Activated T-helper 17 cell treated with anti-CD3 and anti-CD28 coated beads, Interleukin-2, amount 50 U/mL, for 72 hours (primary cell): ENCODE data around the gene CIC. TPM values are rescaled to one million over a fixed set of nuclear protein-coding genes. Genes with fewer than 3 reads are reported as not detected.

Experiments used
- ATAC-seq: fragments of 150-1000 bp; cut with Tn5 transposase; replicated peaks from 2 replicates; pipeline ENCODE4 v1.10.0; 2021; ENCODE audit warnings: mild to moderate bottlenecking, moderate library complexity
- H3K27ac Mint-ChIP-seq: one replicate; pipeline ENCODE4 v1.8.0; 2022; ENCODE audit warnings: mixed read lengths
- H3K27me3 Mint-ChIP-seq: one replicate; pipeline ENCODE4 v1.8.0; 2022; ENCODE audit warnings: mixed read lengths
- H3K36me3 Mint-ChIP-seq: one replicate; pipeline ENCODE4 v1.8.0; 2022; ENCODE audit warnings: low read depth, mild to moderate bottlenecking, mixed read lengths
- H3K4me1 Mint-ChIP-seq: one replicate; pipeline ENCODE4 v1.8.0; 2022; ENCODE audit warnings: mixed read lengths
- H3K4me3 Mint-ChIP-seq: one replicate; pipeline ENCODE4 v1.8.0; 2022; ENCODE audit warnings: mild to moderate bottlenecking, mixed read lengths
- H3K9me3 Mint-ChIP-seq: one replicate; pipeline ENCODE4 v1.8.0; 2022; ENCODE audit warnings: mixed read lengths
- total RNA-seq, 2 donors: library from RNA; stranded (reverse); gene quantifications; one replicate each; pipeline ENCODE4 v1.2.3, GENCODE V29; 2022

The CIC gene
- total RNA-seq, 2 donors from 2014 or later = 85.4 to 165 TPM

DNA sequence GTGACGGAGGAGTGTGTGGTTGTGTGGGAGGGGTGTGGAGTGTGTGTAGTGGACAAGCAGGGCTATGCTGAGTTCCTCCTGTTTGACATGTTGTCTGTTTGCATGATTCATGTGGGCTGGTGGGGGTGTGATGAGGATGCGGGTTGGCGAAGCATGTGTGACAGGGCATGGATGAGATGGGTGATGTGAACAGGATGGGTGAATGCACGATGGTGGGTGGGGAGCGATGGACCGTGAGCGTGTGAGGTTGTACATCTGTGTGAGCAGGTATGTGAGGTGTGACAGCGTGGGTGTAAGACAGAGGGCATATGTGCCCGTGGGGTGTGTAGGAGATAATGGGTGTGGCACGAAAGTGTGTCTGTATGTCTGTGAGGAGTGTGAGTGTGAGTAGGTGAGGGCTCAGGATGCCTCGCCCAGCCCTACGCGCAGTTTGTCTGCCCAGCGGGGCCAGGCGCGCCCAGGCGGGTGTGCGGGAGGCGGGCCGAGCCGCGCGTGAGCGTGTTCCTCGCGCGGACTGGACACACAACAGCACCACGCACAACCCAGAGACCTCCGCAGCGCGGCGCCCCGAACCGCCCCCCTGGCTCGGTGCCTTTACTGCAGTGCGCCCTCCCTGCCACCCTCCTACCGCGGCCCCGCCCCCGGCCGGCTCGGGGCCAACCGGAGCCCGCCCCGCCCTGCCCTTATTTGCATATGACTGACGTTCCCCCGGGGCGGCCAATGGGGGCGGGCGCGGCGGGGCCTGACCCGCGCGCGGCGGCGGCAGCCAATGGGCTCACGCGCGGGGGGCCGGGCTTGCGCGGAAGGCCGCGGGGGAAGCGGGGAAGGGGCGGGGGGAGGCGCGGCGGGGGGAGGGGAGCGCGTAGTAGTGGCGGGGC lies 14.4 kb downstream of the CIC start:
- Mint-ChIP-seq H3K4me1 (peaks cover 35% of the 10 kb centered on the region), H3K27me3 (no peaks in the 10 kb centered on the region), H3K36me3 (peaks cover 47% of the 10 kb centered on the region), H3K4me3 (no peak overlapping the region), H3K27ac (no peak overlapping the region), H3K9me3 (no peaks in the 10 kb centered on the region)
- ATAC-seq = peak; percentile 73

DNA sequence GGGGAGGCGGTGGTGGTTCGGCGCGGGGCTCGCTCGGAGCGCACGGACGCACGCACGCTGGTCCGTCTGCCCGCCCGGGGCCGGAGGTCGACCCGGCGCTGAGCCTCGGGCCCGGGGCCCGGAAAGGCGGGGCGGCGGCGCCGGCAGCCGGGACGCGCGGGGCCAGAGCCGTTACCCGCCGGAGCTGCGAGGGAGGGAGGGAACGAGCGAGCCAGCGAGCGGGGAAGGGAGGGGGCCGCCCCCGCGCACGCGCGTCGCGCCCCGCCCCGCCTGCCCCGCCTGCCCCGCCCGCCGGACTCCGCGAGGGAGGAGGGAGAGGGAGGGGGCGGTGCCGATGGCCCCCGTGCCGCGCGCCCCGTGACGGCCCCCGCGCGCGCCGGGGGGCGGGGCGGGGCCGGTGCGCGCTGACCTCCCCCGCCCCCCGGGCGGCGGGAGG lies 15.0 kb downstream of the CIC start:
- Mint-ChIP-seq H3K9me3 (no peaks in the 10 kb centered on the region), H3K27ac (no peak overlapping the region)

DNA sequence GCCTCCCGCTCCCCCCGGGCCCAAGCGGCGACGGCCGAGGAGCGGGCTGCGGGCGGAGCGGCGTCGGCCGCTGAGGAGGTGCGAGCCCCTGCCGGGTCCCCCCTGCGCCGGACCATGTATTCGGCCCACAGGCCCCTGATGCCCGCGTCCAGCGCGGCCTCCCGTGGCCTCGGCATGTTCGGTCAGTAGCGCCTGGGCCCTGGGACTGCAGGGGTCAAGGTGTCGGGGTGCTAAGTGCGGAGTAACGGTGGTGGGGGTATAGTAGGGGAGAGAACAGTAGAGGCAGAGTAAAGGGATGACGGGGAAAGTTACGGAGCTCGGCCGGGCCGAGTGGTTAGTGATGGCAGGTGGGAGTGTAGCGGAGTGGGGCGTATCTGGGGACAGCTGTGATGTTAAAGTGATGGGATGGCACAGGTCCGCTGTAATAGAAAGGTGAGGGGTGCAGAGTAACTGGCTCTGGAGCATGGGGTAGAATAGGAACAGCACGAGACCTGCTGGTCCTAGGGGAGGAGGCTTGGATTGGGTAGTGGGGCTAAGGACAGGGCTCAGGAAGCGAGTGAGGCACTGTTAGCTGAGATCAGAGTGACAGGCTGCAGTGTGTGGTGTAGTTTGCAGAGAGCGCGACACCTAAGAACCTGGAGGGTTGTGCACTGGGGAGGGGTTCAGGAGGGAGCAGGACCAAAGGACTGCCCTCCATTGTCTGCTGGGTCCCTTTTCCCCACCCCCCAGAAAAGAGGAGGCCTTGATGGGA lies 15.7 kb downstream of the CIC start:
- Mint-ChIP-seq H3K27me3 (no peaks in the 10 kb centered on the region), H3K27ac (peak overlapping the region; percentile 92), H3K4me3 (peak overlapping the region; percentile 96)

More for the DNA sequence above, 15.0 kb downstream of the CIC start:
- Mint-ChIP-seq H3K4me3 (no peak overlapping the region), H3K36me3 (peaks cover 47% of the 10 kb centered on the region), H3K4me1 (peaks cover 28% of the 10 kb centered on the region), H3K27me3 (no peaks in the 10 kb centered on the region)
- peak; percentile 32 for ATAC-seq

DNA sequence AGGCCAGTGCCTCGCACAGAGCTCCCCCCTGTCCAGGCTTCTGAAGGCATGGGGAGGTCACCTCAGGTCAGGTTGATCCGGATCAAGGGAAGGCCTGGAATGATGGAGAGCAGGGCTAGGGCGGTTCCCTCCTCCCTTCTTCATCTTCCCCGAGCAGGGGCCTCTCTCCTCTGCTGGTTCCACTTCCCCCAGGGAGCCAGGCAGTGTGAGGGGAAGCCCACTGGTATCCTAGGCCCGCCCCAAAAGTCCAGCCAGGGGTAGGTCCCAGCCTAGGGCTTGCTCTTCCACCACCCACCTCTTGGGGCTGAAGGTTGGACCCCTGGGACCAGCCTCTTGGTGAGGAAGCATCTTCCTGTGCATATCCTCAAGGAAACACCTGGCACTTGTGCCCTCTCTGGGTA lies 16.5 kb downstream of the CIC start:
- no peak for ATAC-seq
- Mint-ChIP-seq H3K27me3 (no peaks in the 10 kb centered on the region), H3K4me3 (peak overlapping the region; percentile 96), H3K4me1 (peaks cover 22% of the 10 kb centered on the region), H3K36me3 (peaks cover 54% of the 10 kb centered on the region), H3K27ac (peak overlapping the region; percentile 70), H3K9me3 (no peaks in the 10 kb centered on the region)

More for the DNA sequence above, 15.7 kb downstream of the CIC start:
- no peaks in the 10 kb centered on the region for H3K9me3 Mint-ChIP-seq
- H3K4me1 Mint-ChIP-seq = peaks cover 22% of the 10 kb centered on the region
- ATAC-seq = no peak
- peaks cover 47% of the 10 kb centered on the region for H3K36me3 Mint-ChIP-seq

DNA sequence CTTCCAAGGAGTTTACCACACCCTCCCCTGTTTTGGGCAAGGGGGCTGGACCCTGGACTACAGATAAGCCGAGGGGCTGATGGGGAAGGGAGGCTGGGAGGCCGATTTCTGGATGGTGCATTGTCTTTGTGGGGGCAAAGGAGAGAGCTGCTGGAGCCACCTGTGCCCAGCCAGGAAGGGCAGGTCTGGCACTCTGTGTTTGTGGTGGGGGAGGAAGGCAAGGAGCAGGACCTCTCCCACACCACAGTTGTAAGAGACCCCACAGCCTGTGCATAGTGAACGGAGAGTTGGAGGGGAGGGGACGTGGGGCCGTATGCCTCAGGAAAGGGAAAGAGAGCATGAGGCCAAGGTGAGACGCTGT lies 16.9 kb downstream of the CIC start:
- H3K36me3 Mint-ChIP-seq = peaks cover 56% of the 10 kb centered on the region
- ATAC-seq = no peak
- H3K4me3 Mint-ChIP-seq = peak overlapping the region; percentile 96
- H3K4me1 Mint-ChIP-seq = peaks cover 22% of the 10 kb centered on the region
- no peaks in the 10 kb centered on the region for H3K27me3 Mint-ChIP-seq
- H3K27ac Mint-ChIP-seq = peak overlapping the region; percentile 70
- H3K9me3 Mint-ChIP-seq = no peaks in the 10 kb centered on the region

DNA sequence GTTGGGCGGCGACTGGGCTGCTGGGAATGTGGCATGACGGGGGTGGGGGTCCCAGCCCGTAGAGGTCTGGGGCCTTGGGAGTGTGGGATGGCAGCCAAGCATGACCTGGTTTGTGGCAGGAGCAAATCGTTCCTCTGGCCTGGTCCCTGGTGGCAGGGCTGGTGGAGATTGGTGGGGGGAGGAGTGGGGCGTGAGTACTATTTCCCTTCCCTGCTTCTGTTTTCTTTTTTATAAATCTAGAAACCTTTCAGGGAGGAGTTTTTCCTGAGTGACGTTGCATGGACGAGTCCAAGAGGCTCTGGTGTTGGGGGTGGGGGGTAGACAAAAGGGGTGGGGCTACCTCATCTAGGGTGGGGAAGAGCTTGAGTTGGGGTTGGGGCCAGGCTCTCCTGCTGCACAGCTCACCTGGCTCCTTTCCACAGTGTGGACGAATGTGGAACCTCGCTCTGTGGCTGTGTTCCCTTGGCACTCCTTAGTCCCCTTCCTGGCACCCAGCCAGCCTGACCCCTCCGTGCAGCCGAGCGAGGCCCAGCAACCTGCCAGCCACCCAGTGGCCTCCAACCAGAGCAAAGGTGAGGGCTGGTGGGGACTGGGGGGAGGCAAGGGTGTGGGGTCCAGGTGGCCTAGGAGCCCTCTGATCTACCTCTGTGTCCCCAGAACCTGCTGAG lies 17.4 kb downstream of the CIC start:
- H3K4me3 Mint-ChIP-seq = peak overlapping the region; percentile 96
- ATAC-seq = no peak
- H3K9me3 Mint-ChIP-seq = no peaks in the 10 kb centered on the region
- H3K27me3 Mint-ChIP-seq = no peaks in the 10 kb centered on the region
- peak overlapping the region; percentile 70 for H3K27ac Mint-ChIP-seq
- peaks cover 23% of the 10 kb centered on the region for H3K4me1 Mint-ChIP-seq
- peaks cover 61% of the 10 kb centered on the region for H3K36me3 Mint-ChIP-seq

DNA sequence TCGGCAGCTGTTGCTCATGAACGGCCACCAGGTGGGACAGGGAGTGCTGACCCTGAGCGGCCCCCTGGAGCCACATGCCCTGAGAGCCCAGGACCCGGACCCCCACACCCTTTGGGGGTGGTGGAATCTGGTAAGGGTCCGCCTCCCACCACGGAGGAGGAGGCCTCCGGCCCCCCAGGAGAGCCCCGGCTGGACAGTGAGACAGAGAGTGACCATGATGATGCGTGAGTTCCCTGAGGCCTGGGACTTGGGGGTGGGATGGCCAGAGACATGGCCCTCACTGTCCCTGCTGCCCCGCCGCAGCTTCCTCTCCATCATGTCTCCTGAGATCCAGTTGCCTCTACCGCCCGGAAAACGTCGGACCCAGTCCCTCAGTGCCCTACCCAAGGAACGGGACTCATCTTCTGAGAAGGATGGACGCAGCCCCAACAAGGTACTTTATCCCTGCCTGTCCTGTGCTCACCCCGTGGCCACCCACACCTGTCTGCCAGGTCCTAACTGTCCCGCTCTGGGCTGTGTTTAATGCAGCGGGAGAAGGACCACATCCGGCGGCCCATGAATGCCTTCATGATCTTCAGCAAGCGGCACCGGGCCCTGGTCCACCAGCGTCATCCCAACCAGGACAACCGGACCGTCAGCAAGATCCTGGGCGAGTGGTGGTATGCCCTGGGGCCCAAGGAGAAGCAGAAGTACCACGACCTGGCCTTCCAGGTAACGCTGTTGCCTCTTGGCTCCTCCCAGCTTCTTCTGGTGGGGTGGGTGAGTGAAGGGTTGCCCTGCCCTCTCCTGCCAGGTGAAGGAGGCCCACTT lies 18.2 kb downstream of the CIC start:
- Mint-ChIP-seq H3K27ac (no peak overlapping the region), H3K36me3 (peaks cover 69% of the 10 kb centered on the region), H3K4me1 (peaks cover 23% of the 10 kb centered on the region), H3K4me3 (no peak overlapping the region), H3K27me3 (no peaks in the 10 kb centered on the region), H3K9me3 (no peaks in the 10 kb centered on the region)
- ATAC-seq = no peak

DNA sequence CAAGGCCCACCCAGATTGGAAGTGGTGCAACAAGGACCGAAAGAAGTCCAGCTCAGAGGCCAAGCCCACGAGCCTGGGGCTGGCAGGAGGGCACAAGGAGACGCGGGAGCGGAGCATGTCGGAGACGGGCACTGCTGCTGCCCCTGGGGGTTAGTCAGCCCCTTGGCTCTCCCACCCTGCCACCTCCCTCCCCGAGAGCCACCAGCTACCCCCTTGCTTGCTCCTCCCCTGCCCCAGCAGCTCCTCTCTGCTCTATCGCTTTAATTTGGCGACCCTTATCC lies 18.7 kb downstream of the CIC start:
- ATAC-seq = no peak
- Mint-ChIP-seq H3K4me3 (no peak overlapping the region), H3K36me3 (peaks cover 74% of the 10 kb centered on the region), H3K4me1 (peaks cover 19% of the 10 kb centered on the region), H3K27me3 (no peaks in the 10 kb centered on the region), H3K27ac (no peak overlapping the region), H3K9me3 (no peaks in the 10 kb centered on the region)

DNA sequence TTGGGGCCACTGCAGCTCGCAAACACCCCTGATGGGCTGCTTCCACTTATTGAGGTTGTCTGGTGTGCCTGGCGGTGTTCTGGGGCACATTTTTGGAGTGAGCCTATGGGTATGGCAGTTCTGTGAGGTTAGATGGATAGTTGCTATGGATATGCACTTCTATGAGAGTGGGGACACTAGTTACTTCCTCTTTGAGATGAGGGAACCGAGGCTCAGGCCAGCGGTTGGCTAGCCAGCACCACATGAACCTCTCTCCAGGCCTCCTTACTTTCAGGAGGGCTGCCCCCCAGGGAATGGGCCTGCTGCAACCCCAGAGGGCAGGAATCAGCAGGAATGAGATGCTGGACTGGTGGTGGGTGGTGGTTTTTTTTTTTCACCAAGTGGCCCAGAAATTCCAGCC lies 19.3 kb downstream of the CIC start:
- H3K4me1 Mint-ChIP-seq = peaks cover 19% of the 10 kb centered on the region
- no peak overlapping the region for H3K27ac Mint-ChIP-seq
- peaks cover 78% of the 10 kb centered on the region for H3K36me3 Mint-ChIP-seq
- ATAC-seq = no peak
- H3K9me3 Mint-ChIP-seq = no peaks in the 10 kb centered on the region
- H3K27me3 Mint-ChIP-seq = no peaks in the 10 kb centered on the region
- no peak overlapping the region for H3K4me3 Mint-ChIP-seq

DNA sequence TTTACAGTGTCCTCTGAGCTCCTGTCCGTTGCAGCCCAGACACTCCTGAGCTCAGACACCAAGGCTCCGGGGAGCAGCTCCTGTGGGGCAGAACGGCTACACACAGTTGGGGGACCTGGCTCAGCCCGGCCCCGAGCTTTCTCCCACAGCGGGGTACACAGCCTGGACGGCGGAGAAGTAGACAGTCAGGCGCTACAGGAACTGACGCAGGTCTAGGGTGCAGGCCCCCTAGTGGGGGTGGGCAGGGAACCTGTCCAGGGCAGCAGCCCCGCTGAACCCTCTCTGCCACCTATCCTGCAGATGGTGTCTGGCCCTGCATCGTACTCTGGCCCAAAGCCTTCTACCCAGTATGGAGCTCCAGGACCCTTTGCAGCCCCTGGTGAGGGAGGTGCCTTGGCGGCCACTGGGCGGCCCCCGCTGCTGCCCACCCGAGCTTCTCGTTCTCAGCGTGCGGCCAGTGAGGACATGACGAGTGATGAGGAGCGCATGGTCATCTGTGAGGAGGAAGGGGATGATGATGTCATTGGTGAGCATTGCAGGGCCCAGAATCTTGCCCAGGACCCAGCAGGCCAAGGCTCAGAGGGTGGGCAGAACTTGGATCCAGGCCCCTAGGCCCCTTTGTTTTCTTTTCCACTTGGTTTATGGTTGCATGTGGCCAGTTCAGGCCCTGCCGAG lies 20.0 kb downstream of the CIC start:
- Mint-ChIP-seq H3K36me3 (peaks cover 84% of the 10 kb centered on the region), H3K4me3 (no peak overlapping the region), H3K4me1 (peaks cover 19% of the 10 kb centered on the region), H3K27ac (no peak overlapping the region), H3K9me3 (no peaks in the 10 kb centered on the region), H3K27me3 (no peaks in the 10 kb centered on the region)
- no peak for ATAC-seq

DNA sequence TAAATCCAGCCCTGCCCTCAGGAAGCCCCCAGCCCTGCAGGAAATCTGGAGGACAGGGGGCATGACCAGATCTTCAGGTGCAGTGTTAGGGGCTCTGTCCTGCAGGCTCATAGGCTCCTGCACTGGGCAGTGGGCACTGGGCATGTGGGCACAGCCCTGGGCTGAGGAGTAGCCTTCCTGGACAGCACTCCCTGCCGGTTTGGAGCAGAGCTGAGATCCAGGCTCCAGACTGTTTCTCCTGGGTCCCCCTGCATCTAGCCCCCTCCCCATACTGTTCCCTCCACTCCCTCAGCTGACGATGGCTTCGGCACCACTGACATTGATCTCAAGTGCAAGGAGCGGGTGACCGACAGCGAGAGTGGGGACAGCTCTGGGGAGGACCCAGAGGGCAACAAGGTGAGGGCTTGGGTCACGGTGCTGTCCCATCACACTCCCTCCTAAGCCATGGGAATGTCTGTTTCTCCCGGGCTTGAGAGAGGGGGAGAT lies 20.5 kb downstream of the CIC start:
- H3K4me3 Mint-ChIP-seq = no peak overlapping the region
- H3K36me3 Mint-ChIP-seq = peaks cover 89% of the 10 kb centered on the region
- H3K4me1 Mint-ChIP-seq = peaks cover 18% of the 10 kb centered on the region
- H3K9me3 Mint-ChIP-seq = no peaks in the 10 kb centered on the region
- H3K27me3 Mint-ChIP-seq = no peaks in the 10 kb centered on the region
- H3K27ac Mint-ChIP-seq = no peak overlapping the region
- ATAC-seq = no peak

DNA sequence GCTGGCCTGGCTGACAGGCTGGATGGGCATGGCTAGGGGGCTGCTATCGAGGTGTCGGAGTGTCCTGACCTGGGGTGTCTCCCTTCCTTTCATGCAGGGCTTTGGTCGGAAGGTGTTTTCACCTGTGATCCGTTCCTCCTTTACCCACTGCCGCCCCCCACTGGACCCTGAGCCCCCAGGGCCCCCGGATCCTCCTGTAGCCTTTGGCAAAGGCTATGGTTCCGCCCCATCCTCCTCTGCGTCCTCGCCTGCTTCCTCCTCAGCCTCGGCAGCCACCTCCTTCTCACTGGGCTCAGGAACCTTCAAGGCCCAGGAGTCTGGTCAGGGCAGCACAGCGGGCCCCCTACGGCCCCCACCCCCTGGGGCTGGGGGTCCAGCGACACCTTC lies 21.1 kb downstream of the CIC start:
- Mint-ChIP-seq H3K4me3 (no peak overlapping the region), H3K36me3 (peaks cover 85% of the 10 kb centered on the region), H3K9me3 (no peaks in the 10 kb centered on the region), H3K27me3 (no peaks in the 10 kb centered on the region), H3K4me1 (peaks cover 13% of the 10 kb centered on the region), H3K27ac (no peak overlapping the region)
- no peak for ATAC-seq

DNA sequence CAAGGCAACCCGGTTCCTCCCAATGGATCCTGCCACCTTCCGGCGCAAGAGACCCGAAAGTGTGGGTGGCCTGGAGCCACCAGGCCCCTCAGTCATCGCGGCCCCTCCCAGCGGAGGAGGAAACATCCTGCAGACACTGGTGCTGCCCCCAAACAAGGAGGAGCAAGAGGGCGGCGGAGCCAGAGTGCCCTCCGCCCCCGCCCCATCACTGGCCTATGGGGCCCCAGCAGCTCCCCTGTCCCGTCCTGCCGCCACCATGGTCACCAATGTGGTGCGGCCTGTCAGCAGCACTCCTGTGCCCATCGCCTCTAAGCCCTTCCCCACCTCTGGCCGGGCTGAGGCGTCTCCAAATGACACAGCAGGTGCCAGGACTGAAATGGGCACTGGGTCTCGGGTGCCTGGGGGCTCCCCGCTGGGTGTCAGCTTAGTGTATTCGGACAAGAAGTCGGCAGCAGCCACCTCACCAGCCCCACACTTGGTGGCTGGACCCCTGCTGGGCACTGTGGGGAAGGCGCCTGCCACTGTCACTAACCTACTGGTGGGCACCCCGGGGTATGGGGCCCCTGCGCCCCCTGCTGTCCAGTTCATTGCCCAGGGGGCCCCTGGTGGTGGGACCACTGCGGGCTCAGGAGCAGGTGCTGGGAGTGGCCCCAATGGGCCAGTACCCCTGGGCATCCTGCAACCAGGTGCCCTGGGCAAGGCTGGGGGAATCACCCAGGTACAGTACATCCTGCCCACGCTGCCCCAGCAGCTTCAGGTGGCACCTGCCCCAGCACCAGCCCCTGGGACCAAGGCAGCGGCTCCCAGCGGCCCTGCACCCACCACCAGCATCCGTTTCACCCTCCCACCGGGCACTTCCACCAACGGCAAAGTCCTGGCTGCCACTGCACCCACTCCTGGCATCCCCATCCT lies 21.7 kb downstream of the CIC start:
- no peak overlapping the region for H3K4me3 Mint-ChIP-seq
- H3K27ac Mint-ChIP-seq = no peak overlapping the region
- no peaks in the 10 kb centered on the region for H3K9me3 Mint-ChIP-seq
- H3K4me1 Mint-ChIP-seq = peaks cover 11% of the 10 kb centered on the region
- H3K36me3 Mint-ChIP-seq = peaks cover 83% of the 10 kb centered on the region
- peak; percentile 38 for ATAC-seq
- H3K27me3 Mint-ChIP-seq = no peaks in the 10 kb centered on the region
